Fibroblast of peridontal ligament (primary cell): ENCODE measurements around the gene HRAS.

Experiments
- DNase-seq: peaks from one replicate; pipeline ENCODE4 v3.0.0-alpha.2; 2010; ENCODE audit errors: extremely low read depth

Gene HRAS

GRCh38 chr11:567629-568292 lies 32.4 kb upstream of the HRAS start:
- no peak for DNase-seq

- no peak for DNase-seq
These were observed 31.7 kb upstream of the HRAS start for GRCh38 chr11:567011-567628.

DNA sequence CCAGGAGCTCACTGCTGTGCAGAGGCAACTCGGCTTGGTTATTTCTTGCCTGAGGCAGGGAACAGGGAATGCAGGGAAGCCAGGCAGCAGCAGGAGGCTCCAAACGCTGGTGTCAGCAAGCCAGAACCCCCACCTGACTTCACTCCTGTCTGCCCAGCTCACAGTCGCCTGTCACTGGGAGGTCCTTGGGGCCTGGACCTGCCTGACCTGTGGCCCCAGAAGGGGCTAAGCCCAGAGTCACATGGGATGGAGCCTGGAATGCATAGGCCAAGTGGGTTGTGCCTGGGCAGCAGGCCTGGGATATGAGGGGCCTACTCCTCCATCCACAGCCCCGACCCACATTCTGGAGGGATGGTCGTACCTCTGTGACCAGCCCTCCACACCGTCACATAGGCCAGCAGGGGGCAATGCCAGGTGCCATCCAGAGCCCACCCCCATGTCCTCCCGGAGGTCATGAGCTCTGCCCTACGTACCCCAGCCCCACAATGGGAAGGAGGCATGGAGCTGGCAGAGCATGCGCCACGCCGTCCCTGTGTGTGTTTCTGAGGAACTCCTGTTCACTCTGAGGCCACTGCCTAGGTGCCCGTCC lies 30.6 kb upstream of the HRAS start:
- no peak for DNase-seq

- no peak for DNase-seq
These were observed 28.6 kb upstream of the HRAS start for GRCh38 chr11:563812-564578.

GRCh38 chr11:563066-563811 lies 27.9 kb upstream of the HRAS start:
- no peak for DNase-seq

- DNase-seq: no peak
These were observed 26.8 kb upstream of the HRAS start for GRCh38 chr11:562046-562645.

GRCh38 chr11:561148-562003 lies 26.0 kb upstream of the HRAS start:
- no peak for DNase-seq

- DNase-seq: peak; percentile 47
These were observed 25.1 kb upstream of the HRAS start, which contains the start of the genes LMNTD2 and RASSF7 for GRCh38 chr11:560305-561147. LMNTD2 (minus strand) TSS chr11:560738; CDS start chr11:560716, 22 bp downstream. RASSF7 (plus strand) TSS chr11:560970; CDS start chr11:561769, 799 bp downstream.

GRCh38 chr11:559712-560304 lies 24.4 kb upstream of the HRAS start:
- DNase-seq: no peak

- DNase-seq: no peak
These were observed 23.7 kb upstream of the HRAS start for GRCh38 chr11:559020-559620.

DNA sequence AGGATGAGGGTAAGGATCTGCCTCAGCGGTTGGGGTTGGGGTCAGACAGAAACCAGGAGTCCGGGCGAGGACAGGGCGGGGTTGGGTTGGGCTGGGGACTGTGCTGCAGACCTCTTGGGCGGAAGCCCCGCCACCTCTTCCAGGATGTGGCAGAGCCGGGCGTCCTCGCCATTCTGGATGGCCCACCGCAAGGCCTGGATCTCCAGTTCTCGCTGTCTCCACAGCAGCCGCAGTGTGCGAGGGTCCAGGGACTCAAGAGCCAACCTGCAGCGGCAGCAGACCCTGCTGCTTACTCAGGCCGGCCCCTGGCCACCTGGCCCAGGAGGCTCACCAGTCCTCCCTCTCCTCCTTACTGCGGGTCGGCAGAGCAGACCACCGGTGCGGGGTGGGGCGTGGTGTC lies 23.1 kb upstream of the HRAS start:
- no peak for DNase-seq

GRCh38 chr11:557328-558132 lies 22.2 kb upstream of the HRAS start:
- DNase-seq: no peak

- DNase-seq: no peak
These were observed 21.4 kb upstream of the HRAS start for GRCh38 chr11:556662-557256.

DNA sequence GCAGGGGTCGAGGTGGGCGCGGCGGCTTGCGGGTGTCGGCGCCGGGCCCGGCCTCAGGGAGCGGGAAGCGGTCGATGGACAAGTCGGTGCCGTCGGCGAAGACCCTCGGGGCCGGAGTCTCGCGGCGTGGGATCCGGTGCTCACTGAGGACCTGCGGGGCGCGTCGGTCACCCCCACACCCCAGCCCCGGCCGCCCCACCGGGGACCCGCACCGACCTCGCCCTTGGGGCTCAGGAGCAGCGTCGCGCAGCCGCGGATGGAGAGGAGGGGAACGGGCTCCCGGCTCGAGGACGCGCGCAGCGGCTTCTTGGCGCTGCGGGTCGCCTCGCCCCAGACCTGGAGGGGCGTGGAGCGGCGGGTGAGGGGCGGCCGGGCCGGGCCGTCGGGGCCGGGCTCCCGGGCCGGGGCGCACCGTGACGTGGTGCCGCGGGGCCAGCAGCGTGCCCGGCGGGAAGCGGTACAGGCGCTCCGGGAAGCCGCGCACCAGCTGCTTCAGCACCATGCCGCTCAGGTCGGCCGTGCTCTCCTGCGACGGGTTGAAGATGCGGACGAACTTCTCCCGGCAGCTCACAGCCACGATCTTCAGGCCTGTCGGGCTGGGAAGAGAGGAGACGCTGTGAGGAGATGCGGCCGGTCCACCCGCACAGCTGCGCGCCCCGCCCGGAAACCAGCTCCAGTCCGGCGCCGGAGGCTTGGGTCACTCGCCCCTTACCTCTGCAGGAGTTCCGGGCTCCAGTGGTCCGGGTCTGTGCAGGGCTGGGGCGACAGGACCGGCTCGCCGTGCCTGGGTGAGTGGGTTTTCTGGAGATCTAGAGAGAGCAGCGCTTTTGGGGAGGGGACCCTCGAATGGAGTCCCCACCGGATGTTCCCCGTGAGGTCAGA lies 20.6 kb upstream of the HRAS start:
- DNase-seq: no peak

GRCh38 chr11:555227-555779 lies 19.9 kb upstream of the HRAS start:
- no peak for DNase-seq
